Uterus (tissue), 2 donors: ENCODE measurements around the gene ZNF763.

Experiments used
- CTCF ChIP-seq, 4 experiments: fragments of 200-600 bp in 2 of 4; fragments of 450-650 bp in 2 of 4; sonication (generic) in 2 of 4; IDR thresholded peaks; one replicate each; pipeline ENCODE4 v1.5.1; 2016 to 2019; ENCODE audit warnings: antibody characterized with exemption in 4 of 4, mild to moderate bottlenecking in 2 of 4, moderate library complexity in 1 of 4
- POLR2A ChIP-seq, 2 donors: fragments of 450-650 bp; IDR thresholded peaks; one replicate each; pipeline ENCODE4 v1.6.1; 2016; ENCODE audit warnings: antibody characterized with exemption in 2 of 2, mild to moderate bottlenecking in 1 of 2, moderate library complexity in 1 of 2

- no peak for TF ChIP-seq POLR2A (IDR thresholded peaks at IDR 0.05)
- TF ChIP-seq CTCF (IDR thresholded peaks at IDR 0.05): no peak
Measured at GRCh38 chr19:11931513-11931912, 33.3 kb upstream of the ZNF763 start.
